Cortex of kidney (tissue), 1 donor: ENCODE results near the gene HS6ST1.

Experiments used
- DNase-seq: peaks from one replicate; lab custom pipeline; 2025; lab: John Stamatoyannopoulos, UW

HS6ST1 gene

GRCh38 chr2:128310094-128310716 lies 8.5 kb downstream of the HS6ST1 start:
- DNase-seq, result no peak

DNA sequence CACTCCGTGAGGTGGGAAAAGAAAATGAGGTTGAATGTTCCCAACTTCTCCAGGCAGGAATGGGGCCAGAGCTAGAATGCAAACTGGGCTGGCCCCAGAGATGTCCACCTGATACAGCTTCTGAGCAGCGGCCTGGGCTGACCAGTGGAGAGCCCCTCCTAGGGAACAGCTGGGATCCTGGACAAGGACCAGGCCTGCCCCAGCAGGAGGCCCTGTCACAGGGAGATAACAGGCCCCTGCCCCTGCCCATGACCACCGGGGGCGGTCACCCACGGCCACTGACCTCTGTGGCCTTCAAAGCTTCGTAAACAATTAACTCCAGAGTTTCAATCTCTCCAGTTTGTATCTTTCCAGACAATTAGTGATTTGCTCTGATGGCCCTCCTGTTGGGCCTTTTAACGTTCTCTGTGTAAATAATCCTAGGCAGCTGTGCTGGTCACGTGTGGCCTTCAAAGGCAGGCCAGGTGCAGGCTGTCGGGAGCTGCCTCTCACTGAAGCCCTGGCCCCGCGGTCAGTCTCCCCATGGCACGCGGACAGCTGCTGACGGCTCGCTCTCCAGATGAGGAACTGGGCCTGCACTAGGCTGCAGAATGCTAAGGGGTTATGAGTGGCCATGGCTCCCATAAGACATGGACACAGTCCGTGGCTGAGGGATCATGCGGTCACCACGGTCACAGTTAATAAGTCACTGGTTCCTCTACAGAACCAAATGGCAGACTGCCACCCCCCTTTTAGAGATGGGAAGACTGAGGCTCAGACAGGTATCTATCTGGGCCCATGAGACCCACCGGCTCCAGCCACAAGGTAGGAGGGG lies 9.2 kb downstream of the HS6ST1 start:
- no peak for DNase-seq

DNA sequence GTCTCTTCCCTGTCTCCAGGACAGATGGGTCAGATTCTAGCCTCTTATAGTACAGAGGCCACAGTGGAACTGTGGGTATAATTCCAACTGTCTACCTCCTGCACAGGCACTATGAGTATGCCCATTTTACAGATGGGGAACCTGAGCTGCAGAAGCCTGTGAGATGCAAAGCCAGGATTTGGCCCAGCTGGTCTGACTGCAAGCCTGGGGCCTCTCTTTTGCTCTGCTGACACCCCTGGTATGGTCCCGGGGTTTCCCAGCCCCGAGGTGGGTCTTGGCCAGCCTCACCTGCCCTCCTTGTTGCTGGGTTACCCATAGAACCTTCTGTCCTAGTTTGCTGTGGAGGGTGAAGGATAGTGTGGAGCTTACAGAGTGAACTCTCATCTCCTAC lies 9.8 kb downstream of the HS6ST1 start:
- DNase-seq, result no peak

DNA sequence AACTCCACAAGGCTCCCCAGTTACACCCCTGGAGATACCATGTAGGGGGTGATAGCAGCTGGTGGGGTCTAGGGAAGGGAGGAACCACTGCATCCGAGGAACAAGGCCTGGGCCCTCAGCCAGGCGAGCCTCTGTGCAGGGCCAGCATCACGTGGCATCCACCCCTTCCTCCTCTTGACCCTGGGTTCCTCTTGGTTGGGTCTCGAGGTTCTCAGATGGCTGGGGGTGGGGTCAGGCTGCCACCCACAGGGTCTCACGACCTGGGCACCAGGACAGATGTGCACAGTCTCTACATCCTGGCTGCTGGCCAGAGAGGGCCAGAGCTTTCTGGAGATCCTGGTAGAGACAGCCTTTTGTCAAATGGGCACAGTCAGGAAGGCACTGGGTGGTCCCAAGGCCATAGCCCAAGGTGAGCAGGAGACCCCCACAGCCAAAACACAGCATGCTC lies 10.4 kb downstream of the HS6ST1 start:
- DNase-seq, result no peak

DNA sequence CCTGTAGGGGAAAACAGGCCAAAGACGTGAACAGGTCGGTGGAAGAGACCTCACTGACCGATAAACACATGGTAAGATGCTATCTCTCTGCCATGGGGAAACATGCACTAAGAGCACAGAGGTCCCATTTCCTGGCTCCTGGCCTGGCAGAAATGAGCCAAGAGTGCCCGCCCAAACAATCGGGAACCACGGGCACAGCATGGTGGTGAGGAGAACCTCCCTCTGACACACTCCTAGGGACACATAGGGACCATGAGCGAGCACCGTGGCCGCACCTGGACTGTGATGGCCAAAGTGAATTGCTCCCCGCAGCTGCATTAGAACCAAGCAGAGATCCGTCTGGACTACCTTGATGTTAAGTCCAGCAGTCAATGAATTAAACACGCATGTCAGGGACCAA lies 11.1 kb downstream of the HS6ST1 start:
- no peak for DNase-seq

- no peak for DNase-seq
Observed at GRCh38 chr2:128306931-128307460, 11.7 kb downstream of the HS6ST1 start.

DNA sequence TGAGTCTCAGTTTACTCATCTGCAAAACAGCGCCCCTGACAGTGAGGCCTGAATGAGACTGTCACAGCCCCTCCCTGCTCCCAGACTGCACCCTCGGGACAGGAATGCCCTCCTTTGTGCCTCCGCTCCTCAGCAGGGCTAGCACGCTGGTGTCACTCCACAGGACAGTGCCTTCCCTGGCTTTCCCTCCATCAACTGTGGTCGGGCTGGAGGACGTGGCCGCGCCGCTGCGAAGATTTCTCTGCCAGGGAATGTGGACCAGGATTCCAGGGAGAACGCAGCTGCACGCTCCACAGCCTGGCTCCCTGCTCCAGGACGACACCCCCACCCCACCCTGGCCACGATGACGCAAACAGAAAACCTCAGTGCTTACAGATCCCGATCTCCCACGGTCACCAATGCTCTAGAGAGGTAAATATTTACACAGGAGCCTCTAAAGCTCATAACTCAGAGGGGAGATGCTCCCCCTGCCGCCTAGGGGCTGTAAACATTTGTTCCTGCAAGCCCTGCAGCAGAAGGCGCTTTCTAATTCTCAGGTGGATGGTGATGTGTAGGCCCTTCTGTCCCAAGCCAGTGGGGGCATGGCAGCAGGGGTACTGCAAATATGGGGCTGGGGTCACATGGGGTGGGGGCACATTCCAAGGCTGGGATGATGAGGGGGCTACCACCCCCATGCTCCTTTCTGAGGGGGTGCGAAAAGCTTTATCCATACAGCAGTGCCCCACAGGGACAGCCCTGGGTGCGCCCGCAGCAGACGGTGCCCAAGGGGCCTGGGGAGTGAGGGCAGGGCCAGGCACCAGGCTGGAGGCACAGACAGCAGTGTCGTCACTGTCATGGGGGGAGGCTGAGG lies 12.4 kb downstream of the HS6ST1 start:
- no peak for DNase-seq

DNA sequence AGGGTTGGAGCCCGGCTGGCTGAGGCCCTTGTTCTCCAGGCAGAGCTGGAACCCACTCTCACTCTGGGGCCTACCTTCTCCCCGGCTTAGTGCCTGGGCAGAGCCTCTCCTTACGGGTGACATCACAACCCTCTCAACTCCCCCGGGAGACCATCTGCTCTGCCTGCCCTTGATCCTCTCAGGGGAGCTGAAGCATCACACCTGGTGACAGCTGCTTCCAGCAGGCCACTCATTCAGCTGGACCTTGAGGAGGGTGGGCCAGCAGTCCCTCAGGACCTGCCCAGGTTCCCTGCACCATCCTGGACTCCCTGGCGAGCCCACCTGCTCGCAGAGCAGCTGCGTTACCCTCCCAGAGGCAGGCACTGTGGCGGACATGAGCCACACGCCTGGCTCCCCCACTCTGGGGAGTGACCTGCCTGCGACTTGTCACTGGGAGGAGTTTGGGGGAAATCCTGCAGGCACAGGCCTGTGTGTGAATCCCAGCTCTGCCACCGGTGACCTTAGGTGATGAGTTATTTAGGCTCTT lies 13.1 kb downstream of the HS6ST1 start:
- no peak for DNase-seq

DNA sequence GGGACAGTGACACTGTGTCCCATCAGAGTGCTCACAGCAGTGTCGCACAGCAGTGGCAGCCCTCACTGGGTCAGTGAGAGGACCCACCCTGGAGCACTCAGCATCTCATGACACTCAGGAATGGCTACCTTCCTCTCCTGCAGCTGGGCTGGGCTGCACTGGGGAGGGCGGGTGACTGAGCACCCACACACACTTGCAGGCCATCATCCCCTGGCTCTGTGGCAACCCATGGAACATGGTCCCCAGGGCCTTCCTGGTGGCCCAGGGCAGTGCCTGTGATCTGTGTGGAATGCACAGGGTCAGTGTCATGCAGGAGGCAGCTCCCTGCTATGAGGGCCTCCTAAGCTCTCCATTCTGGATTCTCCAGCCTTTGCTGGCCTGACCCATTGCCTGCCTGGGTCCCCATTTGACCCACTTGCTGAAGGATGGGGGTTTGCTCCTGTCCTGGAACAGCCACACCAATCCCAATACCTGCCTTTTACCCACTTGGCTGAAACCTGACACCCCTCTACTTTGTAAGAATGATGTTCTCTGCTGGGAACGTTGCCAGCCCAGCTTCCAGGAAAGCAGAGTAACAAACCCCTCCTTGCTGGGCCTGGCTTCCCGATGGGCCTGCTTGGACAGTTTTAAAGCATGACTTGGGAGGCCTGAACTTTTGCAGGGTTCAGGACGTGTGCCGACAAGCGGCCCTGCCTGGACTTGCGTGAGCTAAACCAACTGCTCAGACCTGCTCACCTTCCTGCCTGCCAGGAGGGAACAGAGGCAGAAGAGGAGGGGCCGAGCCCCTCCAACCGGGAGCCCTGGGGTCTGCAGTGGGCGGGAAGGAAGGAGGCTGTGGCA lies 13.7 kb downstream of the HS6ST1 start:
- DNase-seq, result no peak

DNA sequence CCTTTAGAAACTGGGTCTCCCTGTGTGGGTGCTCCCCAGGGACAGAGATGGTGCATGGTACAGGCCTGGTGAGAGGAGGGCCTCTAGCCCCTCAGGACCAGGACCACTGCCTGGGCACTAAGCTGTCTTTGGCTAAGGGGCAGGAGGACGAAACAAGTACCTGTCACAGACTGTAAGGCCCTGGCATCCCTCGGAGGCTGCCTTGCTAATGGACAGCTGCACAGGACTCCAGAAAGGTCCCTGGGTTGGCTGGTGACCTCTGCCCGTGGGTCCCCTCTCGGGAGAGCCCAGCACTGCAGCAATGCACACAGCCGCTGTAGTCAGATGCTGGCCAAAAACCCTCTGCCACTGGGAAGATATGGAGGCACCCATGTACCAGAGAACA lies 14.3 kb downstream of the HS6ST1 start:
- DNase-seq, result no peak

DNA sequence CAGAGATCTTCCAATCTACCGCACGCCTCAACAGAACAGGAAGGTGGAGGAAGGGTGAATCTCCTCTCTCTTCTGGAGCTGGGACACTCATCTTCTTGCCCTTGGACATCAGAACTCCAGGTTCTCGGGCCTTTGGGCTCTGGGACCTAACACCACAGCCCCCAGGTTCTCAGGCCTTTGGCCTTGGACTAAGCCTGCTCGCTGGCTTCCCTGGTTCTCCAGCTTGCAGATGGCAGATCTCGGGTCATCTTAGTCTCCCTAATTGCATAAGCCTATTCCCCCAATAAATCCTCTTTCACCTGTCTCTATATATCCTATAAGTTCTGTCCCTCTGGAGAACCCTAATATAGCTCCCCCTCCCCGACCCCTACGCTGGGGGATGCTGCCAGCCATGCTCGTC lies 14.8 kb downstream of the HS6ST1 start:
- no peak for DNase-seq

DNA sequence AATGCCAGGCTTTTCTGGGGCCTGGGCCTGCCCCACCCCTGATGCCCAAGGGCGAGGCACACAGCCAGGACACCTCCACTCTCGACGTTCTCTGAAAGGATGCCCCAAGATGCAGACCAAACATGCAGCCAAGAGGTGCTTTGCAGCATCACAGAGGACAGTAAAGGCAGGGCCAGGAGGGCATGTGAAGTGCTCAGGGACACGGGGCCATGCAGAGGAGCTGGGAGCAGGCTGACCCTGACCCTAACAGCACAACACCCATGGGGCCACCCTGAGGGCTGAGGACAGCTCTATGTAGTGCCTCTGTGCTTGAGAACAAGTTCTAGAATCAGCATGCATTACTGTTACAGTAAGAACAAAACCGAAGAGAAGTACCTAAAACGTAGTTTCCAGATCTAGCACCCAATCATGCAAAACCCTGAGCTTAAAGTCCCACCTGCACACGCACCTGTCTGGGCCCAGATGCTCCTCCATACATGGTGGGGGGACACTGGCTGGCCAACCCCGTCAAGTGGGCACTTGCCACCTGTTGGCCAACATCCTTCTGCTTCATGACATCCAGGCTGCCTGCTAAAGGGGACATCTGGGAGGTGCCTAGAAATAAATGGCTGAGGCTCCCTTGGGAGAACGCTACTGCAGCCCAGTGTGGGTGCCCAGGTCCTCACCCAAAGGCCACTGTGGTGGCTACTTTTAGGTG lies 15.4 kb downstream of the HS6ST1 start:
- DNase-seq, result no peak

- no peak for DNase-seq
Observed at GRCh38 chr2:128302744-128303067, 16.0 kb downstream of the HS6ST1 start.

- DNase-seq, result no peak
Observed at GRCh38 chr2:128302011-128302743, 16.5 kb downstream of the HS6ST1 start.

- no peak for DNase-seq
Observed at GRCh38 chr2:128301501-128301966, 17.1 kb downstream of the HS6ST1 start.

DNA sequence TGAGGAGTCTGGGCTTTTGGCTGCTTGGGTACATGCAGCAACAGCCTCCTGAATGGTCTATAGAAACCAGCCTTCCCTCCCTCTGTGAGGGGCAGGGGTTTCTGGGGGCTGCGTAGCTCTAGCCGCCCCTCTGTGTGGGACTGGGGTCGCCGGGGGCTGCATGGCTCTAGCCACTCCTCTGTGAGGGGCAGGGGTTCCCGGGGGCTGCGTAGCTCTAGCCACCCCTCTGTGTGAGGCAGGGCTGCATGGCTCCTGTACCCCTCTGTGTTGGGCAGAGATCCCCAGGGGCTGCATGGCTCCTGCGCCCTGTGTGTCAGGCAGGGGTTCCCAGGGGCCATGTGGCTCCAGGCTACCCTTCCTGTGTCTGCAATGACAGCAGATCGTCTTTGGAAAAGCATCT lies 17.6 kb downstream of the HS6ST1 start:
- DNase-seq, result no peak

DNA sequence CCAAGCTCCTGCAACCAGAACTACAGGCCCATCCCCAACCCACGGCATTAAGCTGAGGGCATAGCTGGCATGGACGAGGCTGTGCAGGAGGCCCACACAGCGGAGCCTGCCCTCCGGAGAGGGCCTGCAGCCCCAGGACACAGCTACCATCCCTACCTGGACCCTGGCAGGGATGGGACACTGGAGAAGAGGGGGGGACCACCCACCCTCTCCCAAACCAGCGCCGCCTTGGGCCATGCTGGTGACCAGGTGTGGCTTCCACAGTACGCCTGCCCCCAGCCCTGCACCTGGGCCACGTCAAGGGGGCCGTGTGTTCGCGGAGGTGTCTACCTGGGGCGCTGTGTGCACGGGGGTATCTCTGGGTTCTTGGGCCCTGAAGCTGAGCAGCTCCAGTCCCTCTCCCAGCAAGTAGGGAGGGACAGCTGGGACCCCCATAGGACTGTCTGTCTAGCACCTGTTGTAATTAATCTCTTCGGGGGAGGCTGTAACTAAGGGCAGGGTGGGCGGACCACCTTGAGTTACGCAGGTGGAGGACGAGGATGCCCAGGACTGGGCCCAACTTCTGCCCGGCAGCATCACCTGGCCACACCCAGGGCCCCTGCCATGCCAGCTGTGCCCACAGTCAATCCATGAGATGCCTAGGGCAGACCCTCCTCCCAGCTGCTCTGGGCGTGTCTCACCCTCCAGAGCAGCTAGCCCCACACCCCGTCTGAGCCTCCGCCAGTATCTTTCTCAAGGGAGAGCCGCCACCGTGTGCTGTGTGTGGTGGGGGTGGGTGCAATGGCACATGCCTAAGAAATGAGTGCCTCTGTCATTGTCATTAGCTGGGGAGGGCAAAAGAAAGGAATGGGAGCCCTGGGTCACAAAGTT lies 18.3 kb downstream of the HS6ST1 start:
- DNase-seq, result no peak

DNA sequence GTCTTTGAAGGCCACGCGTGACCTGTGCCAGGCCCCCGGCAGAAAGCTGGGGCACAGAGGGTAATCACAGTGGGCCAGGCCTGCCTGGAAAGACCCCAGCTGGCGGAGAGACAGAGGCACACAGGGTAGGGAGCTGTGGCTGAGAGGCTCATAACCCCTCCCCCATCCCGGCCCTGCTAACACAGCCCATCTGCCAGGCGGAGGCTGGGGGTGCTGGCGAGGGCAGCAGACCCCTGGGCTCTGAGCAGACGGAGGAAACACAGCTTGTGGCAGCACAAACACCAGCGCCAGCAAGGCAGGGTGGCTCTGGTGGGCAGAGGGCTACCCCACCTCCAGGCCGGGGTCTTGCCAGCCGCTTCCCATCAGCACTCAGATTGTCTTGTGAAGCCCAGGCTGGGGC lies 19.0 kb downstream of the HS6ST1 start:
- DNase-seq, result no peak
